ENCODE results near the gene SSBP1. TPM values are rescaled to one million over a fixed set of nuclear protein-coding genes. Genes with fewer than 3 reads are reported as not detected.

Gene SSBP1
- total and polyA plus RNA-seq, 2 donors (not counting 3 experiments of a cell fraction or from before 2014, with no cell fraction given): 77.9 to 169 TPM

DNA sequence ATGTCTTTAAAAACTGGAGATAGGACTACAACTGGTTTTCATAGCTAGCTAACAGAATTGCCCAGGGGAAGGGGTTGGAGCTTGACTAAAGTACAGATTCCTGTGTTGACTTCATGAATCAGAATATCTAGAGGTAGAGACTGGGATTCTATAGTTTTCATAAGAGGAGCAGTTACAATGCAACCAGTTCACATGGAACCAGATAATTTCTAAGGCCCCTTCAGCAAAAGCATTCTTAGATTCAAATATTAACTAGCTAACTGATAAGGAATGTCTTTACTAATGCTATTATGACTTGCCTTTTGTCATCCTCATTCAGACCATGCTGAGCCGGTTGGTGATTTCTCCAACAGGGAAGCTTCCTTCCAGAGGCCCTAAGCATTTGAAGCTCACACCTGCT is 24.3 kb upstream of the SSBP1 start:
- Histone ChIP-seq H3K79me2 (ENCODE audit: control insufficient read depth, insufficient read depth, low read length) (no peaks in the 10 kb centered on the region), H3K4me2 (ENCODE audit: insufficient read depth, low read length) (no peak overlapping the region), H4K20me1 (replicated peaks; ENCODE audit: control insufficient read depth, extremely low read depth, insufficient read depth, low read length) (no peaks in the 10 kb centered on the region), H3K27me3 (ENCODE audit: control insufficient read depth in 2 of 2, insufficient read depth in 2 of 2, low read length in 2 of 2) (peaks cover 3 to 4% of the 10 kb centered on the region in 2 experiments), H3K27ac (ENCODE audit: insufficient read depth, low read depth, low read length) (no peak overlapping the region), H3K9me3 (replicated peaks; ENCODE audit: control insufficient read depth, insufficient read depth, low read length) (no peaks in the 10 kb centered on the region), H3K36me3 (ENCODE audit: control insufficient read depth in 2 of 2, extremely low read depth in 1 of 2, insufficient read depth in 2 of 2, low read length in 2 of 2) (no peaks in the 10 kb centered on the region), H3K4me3 (replicated peaks in 1 of 3; ENCODE audit: insufficient read depth in 1 of 3, low read depth in 1 of 3, low read length in 3 of 3) (no peak overlapping the region), H2AFZ (ENCODE audit: low read depth, low read length) (no peak overlapping the region), H3K9me1 (replicated peaks; ENCODE audit: control insufficient read depth, extremely low read depth, insufficient read depth, low read length) (no peaks in the 10 kb centered on the region), H3K9ac (replicated peaks; ENCODE audit: extremely low read depth, insufficient read depth, low read length) (no peak overlapping the region), H3K4me1 (ENCODE audit: control insufficient read depth, extremely low read depth, insufficient read depth, low read length) (no peaks in the 10 kb centered on the region)
- DNase-seq (ENCODE audit: low read depth, low spot score) (no peak), FAIRE-seq (no peak)
- no TSS peak for BruUV-seq (replicated peaks)
- intact Hi-C loops (cut with micrococcal nuclease): no loop called here
- dilution Hi-C loops (cut with MboI; ENCODE audit: extremely low pct_ligation_motif_present, low sequenced_read_pairs): no loop called here
- CTCF ChIA-PET: interaction anchor here (1.0 to 1.4 kb wide), 3 partner anchors 16 to 59 kb away, joined by 3 to 5 read pairs (median 3); partner anchors contain the start of gene SSBP1
- TF ChIP-seq POLR2AphosphoS5 (IDR thresholded peaks at IDR 0.05; ENCODE audit: insufficient read depth, low read depth, low read length) (no peak), GATA2 (IDR thresholded peaks at IDR 0.05; ENCODE audit: insufficient read depth, insufficient read length, low read depth, low read length) (no peak), EZH2 (IDR thresholded peaks at IDR 0.05; ENCODE audit: borderline replicate concordance, low read depth, low read length, severe bottlenecking) (no peak), POLR2A (IDR thresholded peaks at IDR 0.05; ENCODE audit: low read depth, low read length) (no peak), JUN (IDR thresholded peaks at IDR 0.05; ENCODE audit: borderline replicate concordance, insufficient read depth, insufficient read length, low read depth) (no peak), CTCF (IDR thresholded peaks at IDR 0.05; ENCODE audit: extremely low read depth in 1 of 2, insufficient read depth in 1 of 2, low read depth in 1 of 2, low read length in 2 of 2) (no peak), MYC (IDR thresholded peaks at IDR 0.05; ENCODE audit: low read depth, low read length) (no peak), FOS (IDR thresholded peaks at IDR 0.05; ENCODE audit: borderline replicate concordance, insufficient read depth, low read length) (no peak)
- TF ChIP-seq, protein P1, sequence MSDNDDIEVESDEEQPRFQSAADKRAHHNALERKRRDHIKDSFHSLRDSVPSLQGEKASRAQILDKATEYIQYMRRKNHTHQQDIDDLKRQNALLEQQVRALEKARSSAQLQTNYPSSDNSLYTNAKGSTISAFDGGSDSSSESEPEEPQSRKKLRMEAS (IDR thresholded peaks at IDR 0.05; ENCODE audit: insufficient read depth, insufficient read length): no peak
- POLR2A ChIA-PET: no interaction called here

All from endothelial cell of umbilical vein (primary cell).